Osteoblast (primary cell): ENCODE results near the gene MT4. TPM values are rescaled to one million over a fixed set of nuclear protein-coding genes. Genes with fewer than 3 reads are reported as not detected.
A peak's percentile ranks its signal among the peaks of the same experiment; 100 is the strongest.

Source experiments
- DNase-seq: peaks from one replicate; pipeline ENCODE4 v3.0.0; 2011; ENCODE audit warnings: low spot score, mixed read lengths; ENCODE audit not compliant: insufficient read length; ENCODE audit errors: missing footprints
- H2AFZ ChIP-seq: 2 replicates; pipeline ENCODE4 v1.6.0; 2011; ENCODE audit warnings: mild to moderate bottlenecking, low read length
- H3K27ac ChIP-seq: 2 replicates; pipeline ENCODE4 v1.5.1; 2011; ENCODE audit warnings: mild to moderate bottlenecking, low read depth, low read length, moderate library complexity
- H3K27me3 ChIP-seq: 2 replicates; pipeline ENCODE4 v1.6.0; 2012; ENCODE audit warnings: mild to moderate bottlenecking, control low read depth, inconsistent platforms, low read length, moderate library complexity; ENCODE audit not compliant: insufficient read depth
- H3K36me3 ChIP-seq: 2 replicates; pipeline ENCODE4 v1.5.1; 2011; ENCODE audit warnings: mild to moderate bottlenecking, low read length, control low read depth, moderate library complexity; ENCODE audit not compliant: insufficient read depth
- H3K4me1 ChIP-seq: 2 replicates; pipeline ENCODE4 v1.5.1; 2011; ENCODE audit warnings: mild to moderate bottlenecking, low read length, control low read depth, moderate library complexity; ENCODE audit not compliant: insufficient read depth
- H3K4me2 ChIP-seq: 2 replicates; pipeline ENCODE4 v1.6.0; 2011; ENCODE audit warnings: mild to moderate bottlenecking, low read length; ENCODE audit not compliant: insufficient read depth
- H3K4me3 ChIP-seq: fragments of 200-600 bp; sonication (generic); 3 replicates; pipeline ENCODE4 v1.5.1; 2012; ENCODE audit warnings: mild to moderate bottlenecking, low read length, inconsistent platforms; ENCODE audit not compliant: insufficient read depth
- H3K79me2 ChIP-seq: 2 replicates; pipeline ENCODE4 v1.6.0; 2012; ENCODE audit warnings: mild to moderate bottlenecking, low read length, control low read depth, inconsistent platforms; ENCODE audit not compliant: insufficient read depth
- H3K9me3 ChIP-seq: 2 replicates; pipeline ENCODE4 v1.5.1; 2011; ENCODE audit warnings: low read depth, low read length, control low read depth
- H4K20me1 ChIP-seq: 2 replicates; pipeline ENCODE4 v1.6.0; 2012; ENCODE audit warnings: mild to moderate bottlenecking, low read length, control low read depth; ENCODE audit not compliant: insufficient read depth
- total RNA-seq: library from RNA; depleted of rRNA; stranded (reverse); fragments of >200 nt; gene quantifications from 2 replicates; pipeline ENCODE4 v1.2.3, GENCODE V29; 2012
- TF ChIP-seq, protein P1 (sequence below): IDR thresholded peaks from 2 replicates; pipeline ENCODE4 v1.5.1; 2011; ENCODE audit warnings: mild to moderate bottlenecking, low read depth, low read length, moderate library complexity; ENCODE audit errors: extremely low read depth

MT4 gene
- total RNA-seq, 1 donor = not detected

DNA sequence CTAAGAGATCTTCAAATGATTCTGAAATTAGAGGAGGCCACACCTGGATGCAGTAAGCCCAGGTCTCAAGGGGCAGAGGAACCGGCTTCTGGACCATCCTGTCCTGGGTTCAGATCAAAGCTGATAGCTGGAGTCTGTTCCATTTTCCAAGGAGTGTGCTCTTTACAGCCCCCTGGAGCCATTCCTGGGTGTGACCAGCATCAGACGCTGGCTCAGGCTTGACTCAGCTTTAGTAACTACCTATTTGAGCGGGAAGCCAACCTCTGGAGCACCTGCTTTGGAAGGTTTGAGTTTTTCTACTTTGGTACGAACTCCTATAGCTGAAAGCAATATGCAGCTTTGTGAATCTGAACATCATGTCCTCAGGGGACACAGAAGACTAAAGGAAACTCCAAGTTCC is 32.2 kb upstream of the MT4 start:
- Histone ChIP-seq H3K9me3 (no peaks in the 10 kb centered on the region), H3K4me1 (no peaks in the 10 kb centered on the region), H3K36me3 (no peaks in the 10 kb centered on the region), H3K27ac (no peak overlapping the region), H3K79me2 (no peaks in the 10 kb centered on the region), H3K4me3 (no peak overlapping the region), H2AFZ (no peak overlapping the region), H4K20me1 (no peaks in the 10 kb centered on the region), H3K27me3 (peaks cover 13% of the 10 kb centered on the region), H3K4me2 (no peak overlapping the region)
- no peak for DNase-seq
- TF ChIP-seq, protein P1, sequence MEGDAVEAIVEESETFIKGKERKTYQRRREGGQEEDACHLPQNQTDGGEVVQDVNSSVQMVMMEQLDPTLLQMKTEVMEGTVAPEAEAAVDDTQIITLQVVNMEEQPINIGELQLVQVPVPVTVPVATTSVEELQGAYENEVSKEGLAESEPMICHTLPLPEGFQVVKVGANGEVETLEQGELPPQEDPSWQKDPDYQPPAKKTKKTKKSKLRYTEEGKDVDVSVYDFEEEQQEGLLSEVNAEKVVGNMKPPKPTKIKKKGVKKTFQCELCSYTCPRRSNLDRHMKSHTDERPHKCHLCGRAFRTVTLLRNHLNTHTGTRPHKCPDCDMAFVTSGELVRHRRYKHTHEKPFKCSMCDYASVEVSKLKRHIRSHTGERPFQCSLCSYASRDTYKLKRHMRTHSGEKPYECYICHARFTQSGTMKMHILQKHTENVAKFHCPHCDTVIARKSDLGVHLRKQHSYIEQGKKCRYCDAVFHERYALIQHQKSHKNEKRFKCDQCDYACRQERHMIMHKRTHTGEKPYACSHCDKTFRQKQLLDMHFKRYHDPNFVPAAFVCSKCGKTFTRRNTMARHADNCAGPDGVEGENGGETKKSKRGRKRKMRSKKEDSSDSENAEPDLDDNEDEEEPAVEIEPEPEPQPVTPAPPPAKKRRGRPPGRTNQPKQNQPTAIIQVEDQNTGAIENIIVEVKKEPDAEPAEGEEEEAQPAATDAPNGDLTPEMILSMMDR = no peak

DNA sequence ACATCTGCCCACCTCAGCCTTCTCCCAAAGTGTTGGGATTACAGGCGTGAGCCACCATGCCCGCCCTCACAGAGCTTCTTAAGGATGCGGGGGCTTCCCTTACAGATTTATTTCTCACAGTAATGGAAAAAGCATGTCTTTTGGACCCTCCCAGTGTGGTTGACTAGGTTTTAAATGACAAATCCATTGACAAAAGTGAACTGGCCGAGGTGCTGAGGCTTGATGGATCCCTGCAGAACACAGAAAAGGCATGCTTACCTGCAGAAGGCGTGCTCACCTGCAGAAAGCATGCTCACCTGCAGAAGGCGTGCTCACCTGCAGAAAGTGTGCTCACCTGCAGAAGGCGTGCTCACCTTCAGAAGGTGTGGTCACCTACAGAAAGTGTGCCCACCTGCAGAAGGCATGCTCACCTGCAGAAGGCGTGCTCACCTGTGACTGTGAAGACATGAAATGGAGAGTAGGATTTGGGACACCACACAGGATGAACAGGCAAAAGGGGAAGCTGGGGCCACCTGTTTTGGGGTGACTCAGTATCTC is 30.0 kb upstream of the MT4 start:
- Histone ChIP-seq H3K4me3 (no peak overlapping the region), H3K79me2 (no peaks in the 10 kb centered on the region), H3K4me2 (no peak overlapping the region), H3K9me3 (no peaks in the 10 kb centered on the region), H4K20me1 (no peaks in the 10 kb centered on the region), H3K27me3 (peaks cover 13% of the 10 kb centered on the region), H3K36me3 (no peaks in the 10 kb centered on the region), H3K4me1 (no peaks in the 10 kb centered on the region), H2AFZ (no peak overlapping the region), H3K27ac (no peak overlapping the region)
- TF ChIP-seq, protein P1 = no peak
- DNase-seq = no peak

DNA sequence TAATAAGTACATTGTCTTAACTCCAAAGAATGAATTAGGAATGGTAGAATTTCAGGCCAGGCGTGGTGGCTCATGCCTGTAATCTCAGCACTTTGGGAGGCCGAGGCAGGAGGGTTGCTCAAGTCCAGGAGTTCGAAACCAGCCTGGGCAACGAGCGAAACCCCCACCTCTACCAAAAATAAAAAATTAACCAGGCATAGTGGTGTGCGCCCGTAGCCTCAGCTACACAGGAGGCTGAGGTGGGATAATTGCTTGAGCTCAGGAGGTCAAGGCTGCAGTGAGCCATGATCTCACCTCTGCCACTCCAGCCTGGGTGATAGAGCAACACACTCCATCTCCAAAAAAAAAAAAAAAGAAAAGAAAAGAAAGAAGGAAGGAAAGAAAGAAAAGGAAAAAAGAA is 26.5 kb upstream of the MT4 start:
- H3K36me3 ChIP-seq = no peaks in the 10 kb centered on the region
- no peaks in the 10 kb centered on the region for H3K4me1 ChIP-seq
- no peak for DNase-seq
- H3K27ac ChIP-seq = no peak overlapping the region
- H4K20me1 ChIP-seq = no peaks in the 10 kb centered on the region
- no peaks in the 10 kb centered on the region for H3K9me3 ChIP-seq
- H3K4me2 ChIP-seq = no peak overlapping the region
- H2AFZ ChIP-seq = no peak overlapping the region
- no peaks in the 10 kb centered on the region for H3K79me2 ChIP-seq
- H3K27me3 ChIP-seq = peaks cover 13% of the 10 kb centered on the region
- no peak overlapping the region for H3K4me3 ChIP-seq
- TF ChIP-seq, protein P1 = no peak

DNA sequence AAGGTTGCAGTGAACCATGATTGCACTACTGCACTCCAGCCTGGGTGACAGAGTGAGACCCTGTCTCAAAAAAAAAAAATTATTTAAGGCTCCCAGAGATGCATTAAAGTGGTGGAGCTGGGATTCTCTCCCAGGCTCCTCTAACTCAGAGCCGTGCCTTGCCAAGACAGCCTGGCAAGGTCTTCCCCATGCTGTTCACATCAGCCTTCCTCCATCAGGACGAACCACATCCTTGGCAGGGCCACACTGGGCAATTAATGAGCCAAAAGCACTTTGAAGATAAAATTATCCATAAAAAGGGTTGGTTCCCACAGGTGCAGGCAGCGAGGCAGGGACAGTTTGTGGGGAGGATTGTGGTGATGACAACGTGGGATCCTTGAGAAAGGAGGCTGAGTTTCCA is 25.2 kb upstream of the MT4 start:
- no peak overlapping the region for H3K4me2 ChIP-seq
- H3K9me3 ChIP-seq = no peaks in the 10 kb centered on the region
- no peak for DNase-seq
- no peaks in the 10 kb centered on the region for H3K36me3 ChIP-seq
- H3K4me3 ChIP-seq = no peak overlapping the region
- peak overlapping the region; percentile 51 for H2AFZ ChIP-seq
- no peaks in the 10 kb centered on the region for H3K79me2 ChIP-seq
- TF ChIP-seq, protein P1 = no peak
- no peaks in the 10 kb centered on the region for H3K4me1 ChIP-seq
- H4K20me1 ChIP-seq = no peaks in the 10 kb centered on the region
- H3K27ac ChIP-seq = no peak overlapping the region
- H3K27me3 ChIP-seq = peaks cover 10% of the 10 kb centered on the region
